Activated naive CD8-positive, alpha-beta T cell treated with anti-CD3 and anti-CD28 coated beads, Interleukin-2, amount 50 U/mL, for 16 hours (primary cell): ENCODE data around the gene MICU1.
"Not testable (repeated sequence)": the region's sequence is repeated elsewhere in the genome, so short reads cannot be mapped to it uniquely, and the experiment has no call there.

Experiments
- DNase-seq: peaks from one replicate; pipeline ENCODE4 v3.0.0-alpha.2; 2020; ENCODE audit warnings: low read depth, low spot score

The MICU1 gene

GRCh38 chr10:72506474-72506873 lies 119.4 kb downstream of the MICU1 start:
- DNase-seq: no peak

- DNase-seq: no peak
Measured at GRCh38 chr10:72505435-72505834, 120.4 kb downstream of the MICU1 start.

- no peak for DNase-seq
Measured at GRCh38 chr10:72503694-72504438, 122.0 kb downstream of the MICU1 start.

- DNase-seq: no peak
Measured at GRCh38 chr10:72503241-72503640, 122.6 kb downstream of the MICU1 start.

- DNase-seq: no peak
Measured at GRCh38 chr10:72502581-72502980, 123.3 kb downstream of the MICU1 start.

- DNase-seq: no peak
Measured at GRCh38 chr10:72499701-72500100, 126.2 kb downstream of the MICU1 start.

- no peak for DNase-seq
Measured at GRCh38 chr10:72490951-72491350, 134.9 kb downstream of the MICU1 start.

GRCh38 chr10:72487521-72487920 lies 138.4 kb downstream of the MICU1 start:
- DNase-seq: no peak

GRCh38 chr10:72487116-72487515 lies 138.8 kb downstream of the MICU1 start:
- no peak for DNase-seq

GRCh38 chr10:72485701-72486100 lies 140.2 kb downstream of the MICU1 start:
- DNase-seq: no peak

- no peak for DNase-seq
Measured at GRCh38 chr10:72484521-72484920, 141.4 kb downstream of the MICU1 start.

- DNase-seq: no peak
Measured at GRCh38 chr10:72483471-72483870, 142.4 kb downstream of the MICU1 start.

GRCh38 chr10:72480861-72481260 lies 145.0 kb downstream of the MICU1 start:
- DNase-seq: no peak

- no peak for DNase-seq
Measured at GRCh38 chr10:72477463-72477862, 148.4 kb downstream of the MICU1 start.

GRCh38 chr10:72472306-72472705 lies 153.6 kb downstream of the MICU1 start:
- no peak for DNase-seq

GRCh38 chr10:72470666-72471065 lies 155.2 kb downstream of the MICU1 start:
- DNase-seq: no peak

- DNase-seq: not testable (repeated sequence)
Measured at GRCh38 chr10:72467064-72467463, 158.8 kb downstream of the MICU1 start.

GRCh38 chr10:72466018-72466417 lies 159.9 kb downstream of the MICU1 start:
- DNase-seq: no peak

- DNase-seq: no peak
Measured at GRCh38 chr10:72464438-72464837, 161.4 kb downstream of the MICU1 start.

GRCh38 chr10:72462261-72462660 lies 163.6 kb downstream of the MICU1 start:
- DNase-seq: no peak

GRCh38 chr10:72461085-72461484 lies 164.8 kb downstream of the MICU1 start:
- no peak for DNase-seq

- DNase-seq: no peak
Measured at GRCh38 chr10:72460284-72460876, 165.5 kb downstream of the MICU1 start.

GRCh38 chr10:72459301-72459700 lies 166.6 kb downstream of the MICU1 start:
- DNase-seq: no peak
